ENCODE results near the gene RAB43.

Gene RAB43

GRCh38 chr3:129038121-129038855 lies 83.3 kb downstream of the RAB43 start:
- no peak for DNase-seq (ENCODE audit: low read depth, low spot score)
- in situ Hi-C loops (cut with HindIII; ENCODE audit: low sequenced_read_pairs): no loop called here
- TF ChIP-seq CTCF (IDR thresholded peaks at IDR 0.05; ENCODE audit: low read depth, low read length): no peak
- no peak overlapping the region for H3K4me3 ChIP-seq (ENCODE audit: low read depth, low read length)
